ENCODE measurements around the gene ULK1. TPM values are rescaled to one million over a fixed set of nuclear protein-coding genes. Genes with fewer than 3 reads are reported as not detected.

Gene ULK1
- total RNA-seq, 4 donors from 2014 or later = 27.9 to 81.2 (median 48.6) TPM

DNA sequence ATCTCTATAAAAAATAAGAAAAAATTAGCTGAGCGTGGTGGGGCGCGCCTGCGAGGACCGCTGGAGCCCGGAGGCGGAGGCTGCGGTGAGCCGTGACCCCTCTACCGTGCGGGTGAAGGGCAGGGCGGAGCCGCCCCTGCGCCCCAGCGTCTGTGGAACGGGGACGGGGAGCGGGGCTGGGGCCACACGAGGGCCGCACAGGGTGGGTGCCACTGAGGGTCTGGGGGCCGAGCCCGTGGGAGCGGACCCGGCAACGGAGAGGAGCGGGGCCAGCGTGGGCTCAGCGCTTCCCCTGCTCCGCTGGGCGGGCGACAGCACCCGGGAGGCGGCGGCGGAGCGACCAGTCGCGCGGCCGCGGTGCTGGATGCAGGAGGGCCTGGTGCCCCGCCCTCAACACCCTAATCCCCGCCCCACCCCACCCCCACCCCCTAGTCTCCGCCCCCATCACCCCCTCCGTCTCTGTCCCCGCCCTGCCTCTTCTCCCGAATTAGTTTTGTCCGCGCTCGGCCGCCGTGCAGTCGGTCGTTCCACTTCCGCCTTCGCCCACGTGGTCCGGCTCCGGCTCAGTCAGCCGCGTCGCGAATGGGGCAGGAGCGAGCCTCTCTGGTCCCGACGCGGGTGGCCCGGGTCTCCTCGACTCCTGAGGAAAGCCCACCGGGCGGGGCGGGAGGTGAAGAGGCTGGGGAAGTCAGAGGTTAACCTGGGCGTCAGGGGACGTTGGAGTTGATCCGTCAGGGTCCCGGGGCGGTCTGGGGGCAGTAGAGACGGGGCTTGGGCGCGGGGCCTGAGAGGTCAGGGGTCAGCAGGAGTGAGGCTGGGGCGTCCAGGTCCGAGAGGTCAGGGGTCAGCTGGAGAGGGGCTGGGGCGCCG is 34.5 kb downstream of the ULK1 start, which contains the start of gene PUS1:
Gene PUS1, plus strand, starts transcription at position 566 of the 870 bp plus-strand sequence. CDS start 447 bp downstream, outside the sequence.
- peak; percentile 85 to 89 for ATAC-seq
- peaks cover 0 to 23% of the 10 kb centered on the region in 2 donors for H3K36me3 ChIP-seq
- in situ Hi-C loops (cut with MboI; ENCODE audit: low sequenced_read_pairs in 4 of 4) (no loop called here), intact Hi-C loops (cut with DNase I; ENCODE audit: low total_unique reads) (loop anchor here (1.0 to 10.0 kb wide), 3 partner anchors 20 to 216 kb away; partner anchors contain the start of genes DDX51, EP400 and NOC4L)
- TF ChIP-seq POLR2A (IDR thresholded peaks at IDR 0.05) = peak; percentile 66 to 80
- TF ChIP-seq, protein P1, sequence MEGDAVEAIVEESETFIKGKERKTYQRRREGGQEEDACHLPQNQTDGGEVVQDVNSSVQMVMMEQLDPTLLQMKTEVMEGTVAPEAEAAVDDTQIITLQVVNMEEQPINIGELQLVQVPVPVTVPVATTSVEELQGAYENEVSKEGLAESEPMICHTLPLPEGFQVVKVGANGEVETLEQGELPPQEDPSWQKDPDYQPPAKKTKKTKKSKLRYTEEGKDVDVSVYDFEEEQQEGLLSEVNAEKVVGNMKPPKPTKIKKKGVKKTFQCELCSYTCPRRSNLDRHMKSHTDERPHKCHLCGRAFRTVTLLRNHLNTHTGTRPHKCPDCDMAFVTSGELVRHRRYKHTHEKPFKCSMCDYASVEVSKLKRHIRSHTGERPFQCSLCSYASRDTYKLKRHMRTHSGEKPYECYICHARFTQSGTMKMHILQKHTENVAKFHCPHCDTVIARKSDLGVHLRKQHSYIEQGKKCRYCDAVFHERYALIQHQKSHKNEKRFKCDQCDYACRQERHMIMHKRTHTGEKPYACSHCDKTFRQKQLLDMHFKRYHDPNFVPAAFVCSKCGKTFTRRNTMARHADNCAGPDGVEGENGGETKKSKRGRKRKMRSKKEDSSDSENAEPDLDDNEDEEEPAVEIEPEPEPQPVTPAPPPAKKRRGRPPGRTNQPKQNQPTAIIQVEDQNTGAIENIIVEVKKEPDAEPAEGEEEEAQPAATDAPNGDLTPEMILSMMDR (IDR thresholded peaks at IDR 0.05 in 4 of 5, conservative IDR thresholded peaks at IDR 0.05 in 1 of 5) = no peak
- peak within 1 kb of the TSS; percentile 80 to 93 (median 92) for H3K27ac ChIP-seq
- no peaks in the 10 kb centered on the region for H3K9me3 ChIP-seq
- H3K4me3 ChIP-seq = peak within 1 kb of the TSS; percentile 93 to 100 (median 96)
- peaks cover 10 to 11% of the 10 kb centered on the region in 2 donors for H3K4me1 ChIP-seq
- no peaks in the 10 kb centered on the region for H3K27me3 ChIP-seq
- peak; percentile 92 to 94 for DNase-seq

DNA sequence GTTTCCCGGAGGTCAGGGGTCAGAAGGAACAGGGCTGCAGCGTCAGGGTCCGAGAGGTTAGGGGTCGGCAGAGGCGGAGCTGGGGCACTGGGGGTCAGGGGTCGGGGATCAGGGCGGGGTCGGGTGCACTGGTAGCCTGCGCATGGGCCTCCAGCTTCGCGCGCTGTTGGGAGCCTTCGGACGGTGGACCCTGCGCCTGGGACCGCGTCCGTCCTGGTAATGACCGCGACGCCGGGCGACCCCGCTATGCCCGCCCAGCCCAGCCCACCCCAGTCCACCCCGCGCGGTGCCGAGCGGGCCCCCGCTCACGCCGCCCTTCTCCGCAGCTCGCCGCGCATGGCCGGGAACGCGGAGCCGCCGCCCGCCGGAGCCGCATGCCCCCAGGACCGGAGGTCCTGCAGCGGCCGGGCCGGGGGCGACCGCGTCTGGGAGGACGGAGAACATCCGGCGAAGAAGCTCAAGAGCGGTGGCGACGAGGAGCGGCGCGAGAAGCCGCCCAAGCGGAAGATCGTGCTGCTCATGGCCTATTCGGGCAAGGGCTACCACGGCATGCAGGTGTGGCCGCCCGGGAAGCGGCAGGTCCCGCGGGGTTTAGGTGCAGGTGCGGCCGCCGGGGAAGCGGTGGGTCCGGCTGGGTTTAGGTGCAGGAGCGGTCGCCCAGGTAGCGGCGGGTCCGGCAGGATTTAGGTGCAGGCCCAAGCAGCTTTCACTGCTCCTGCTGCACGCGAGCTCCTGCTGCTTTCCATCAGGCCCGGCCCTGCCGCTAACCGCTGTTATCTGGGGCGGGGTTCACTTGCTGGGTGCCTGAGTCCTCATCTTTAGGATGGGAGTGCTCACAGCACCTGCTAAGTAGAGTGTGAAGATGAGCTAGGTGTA is 35.4 kb downstream of the ULK1 start:
- Histone ChIP-seq H3K9me3 (no peaks in the 10 kb centered on the region), H3K4me3 (peak overlapping the region; percentile 93 to 100 (median 96)), H3K27me3 (no peaks in the 10 kb centered on the region), H3K27ac (peak overlapping the region; percentile 80 to 93 (median 89)), H3K36me3 (peaks cover 0 to 31% of the 10 kb centered on the region in 2 donors), H3K4me1 (peaks cover 10 to 11% of the 10 kb centered on the region in 2 donors)
- in situ Hi-C loops (cut with MboI; ENCODE audit: low sequenced_read_pairs in 4 of 4) (no loop called here), intact Hi-C loops (cut with DNase I; ENCODE audit: low total_unique reads) (loop anchor here (1.0 to 10.0 kb wide), 3 partner anchors 19 to 215 kb away; partner anchors contain the start of genes DDX51, EP400 and NOC4L)
- peak in 1 of 2 donors; percentile 3 for ATAC-seq
- TF ChIP-seq, protein P1 (IDR thresholded peaks at IDR 0.05 in 4 of 5, conservative IDR thresholded peaks at IDR 0.05 in 1 of 5) = no peak
- TF ChIP-seq POLR2A (IDR thresholded peaks at IDR 0.05) = no peak
- DNase-seq = no peak

DNA sequence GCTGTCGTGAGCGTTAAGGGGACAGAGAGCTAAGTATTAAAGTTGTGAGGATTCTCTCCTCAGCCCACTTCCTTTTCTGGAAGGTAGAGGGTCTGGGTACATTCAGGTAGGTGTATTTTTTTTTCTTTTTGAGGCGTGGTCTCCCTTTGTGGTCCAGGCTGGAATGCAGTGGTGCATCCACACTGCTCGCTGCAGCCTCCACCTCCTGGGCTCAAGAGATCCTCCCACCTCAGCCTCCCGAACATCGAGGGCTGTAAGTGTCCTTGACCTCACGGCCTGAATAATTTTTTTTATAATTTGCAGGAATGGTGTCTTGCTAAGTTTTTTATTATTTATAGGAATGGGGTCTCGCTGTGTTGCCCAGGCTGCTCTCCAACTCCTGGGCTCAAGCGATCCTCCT is 36.1 kb downstream of the ULK1 start:
- peak overlapping the region; percentile 93 to 100 (median 96) for H3K4me3 ChIP-seq
- H3K27ac ChIP-seq = peak overlapping the region in 1 of 4 donors; percentile 80
- intact Hi-C loops (cut with DNase I; ENCODE audit: low total_unique reads) = no loop called here
- ATAC-seq = no peak
- no peak for TF ChIP-seq POLR2A (IDR thresholded peaks at IDR 0.05)
- TF ChIP-seq, protein P1 (IDR thresholded peaks at IDR 0.05 in 4 of 5, conservative IDR thresholded peaks at IDR 0.05 in 1 of 5) = no peak
- no peaks in the 10 kb centered on the region for H3K9me3 ChIP-seq
- peaks cover 0 to 37% of the 10 kb centered on the region in 2 donors for H3K36me3 ChIP-seq
- no peak for DNase-seq
- peaks cover 10 to 11% of the 10 kb centered on the region in 2 donors for H3K4me1 ChIP-seq
- H3K27me3 ChIP-seq = no peaks in the 10 kb centered on the region
- in situ Hi-C loops (cut with MboI; ENCODE audit: low sequenced_read_pairs in 4 of 4) = no loop called here

DNA sequence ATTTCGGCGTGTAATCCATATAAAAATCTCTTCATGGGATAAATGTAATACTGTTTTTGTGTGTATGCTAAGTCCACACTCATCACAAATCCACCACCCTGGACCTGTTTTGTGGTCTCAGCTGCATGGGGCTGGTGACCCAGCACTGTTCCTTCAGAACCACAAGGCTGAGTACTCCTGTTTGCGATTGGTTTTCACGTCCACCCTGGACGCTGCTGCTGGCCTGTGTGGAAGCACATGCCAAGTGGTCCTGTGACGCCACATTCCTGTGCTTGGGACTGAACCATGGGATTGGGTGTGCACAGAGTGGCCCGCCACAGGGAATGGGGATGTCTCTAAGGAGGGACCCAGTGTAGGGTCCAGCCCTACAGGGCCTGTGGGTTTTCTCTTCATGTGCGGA is 39.0 kb downstream of the ULK1 start:
- peaks cover 0 to 38% of the 10 kb centered on the region in 2 donors for H3K36me3 ChIP-seq
- H3K9me3 ChIP-seq = no peaks in the 10 kb centered on the region
- H3K4me1 ChIP-seq = peaks cover 10 to 11% of the 10 kb centered on the region in 2 donors
- in situ Hi-C loops (cut with MboI; ENCODE audit: low sequenced_read_pairs in 4 of 4) (no loop called here), intact Hi-C loops (cut with DNase I; ENCODE audit: low total_unique reads) (no loop called here)
- no peak for TF ChIP-seq POLR2A (IDR thresholded peaks at IDR 0.05)
- TF ChIP-seq, protein P1 (IDR thresholded peaks at IDR 0.05 in 4 of 5, conservative IDR thresholded peaks at IDR 0.05 in 1 of 5) = no peak
- H3K4me3 ChIP-seq = no peak overlapping the region
- DNase-seq (no peak), ATAC-seq (no peak)
- no peak overlapping the region for H3K27ac ChIP-seq
- no peaks in the 10 kb centered on the region for H3K27me3 ChIP-seq
